CD4-positive, alpha-beta T cell treated with Interleukin-17A for 4 hours (primary cell): ENCODE results near the gene FOXC1.

Experiments used
- DNase-seq: peaks from one replicate; pipeline ENCODE4 v3.0.0-alpha.2; 2020; ENCODE audit warnings: mixed read lengths

The FOXC1 gene

GRCh38 chr6:1600063-1600763, 9.5 kb upstream of the FOXC1 start:
- no peak for DNase-seq

- no peak for DNase-seq
Measured at GRCh38 chr6:1600764-1601157, 9.0 kb upstream of the FOXC1 start.

- DNase-seq: no peak
Measured at GRCh38 chr6:1601158-1602048, 8.3 kb upstream of the FOXC1 start.

- DNase-seq: no peak
Measured at GRCh38 chr6:1602049-1602713, 7.5 kb upstream of the FOXC1 start.

GRCh38 chr6:1603708-1604107, 6.0 kb upstream of the FOXC1 start:
- no peak for DNase-seq

- peak; percentile 76 for DNase-seq
Measured at GRCh38 chr6:1604158-1605003, 5.3 kb upstream of the FOXC1 start.

GRCh38 chr6:1605004-1605892, 4.5 kb upstream of the FOXC1 start:
- DNase-seq: no peak

GRCh38 chr6:1605893-1606779, 3.6 kb upstream of the FOXC1 start:
- no peak for DNase-seq

GRCh38 chr6:1606780-1607515, 2.8 kb upstream of the FOXC1 start:
- no peak for DNase-seq

GRCh38 chr6:1607516-1608221, 2.0 kb upstream of the FOXC1 start:
- DNase-seq: no peak

GRCh38 chr6:1608222-1609040, 1.3 kb upstream of the FOXC1 start:
- DNase-seq: no peak

GRCh38 chr6:1609041-1609647, 571 bp upstream of the FOXC1 start:
- no peak for DNase-seq

GRCh38 chr6:1610497-1611321, 994 bp downstream of the FOXC1 start:
- DNase-seq: peak; percentile 24

GRCh38 chr6:1611322-1611571, 1.5 kb downstream of the FOXC1 start:
- no peak for DNase-seq

- peak; percentile 24 for DNase-seq
Measured at GRCh38 chr6:1611572-1612298, 2.0 kb downstream of the FOXC1 start.

- no peak for DNase-seq
Measured at GRCh38 chr6:1612299-1612973, 2.7 kb downstream of the FOXC1 start.
